ENCODE results near the gene NEUROD1. TPM values are rescaled to one million over a fixed set of nuclear protein-coding genes. Genes with fewer than 3 reads are reported as not detected.

The NEUROD1 gene
- total RNA-seq: 0.60 and 1.3 TPM in 2 replicates
- polyA plus RNA-seq: 0.17 and 0.53 TPM in 2 replicates

DNA sequence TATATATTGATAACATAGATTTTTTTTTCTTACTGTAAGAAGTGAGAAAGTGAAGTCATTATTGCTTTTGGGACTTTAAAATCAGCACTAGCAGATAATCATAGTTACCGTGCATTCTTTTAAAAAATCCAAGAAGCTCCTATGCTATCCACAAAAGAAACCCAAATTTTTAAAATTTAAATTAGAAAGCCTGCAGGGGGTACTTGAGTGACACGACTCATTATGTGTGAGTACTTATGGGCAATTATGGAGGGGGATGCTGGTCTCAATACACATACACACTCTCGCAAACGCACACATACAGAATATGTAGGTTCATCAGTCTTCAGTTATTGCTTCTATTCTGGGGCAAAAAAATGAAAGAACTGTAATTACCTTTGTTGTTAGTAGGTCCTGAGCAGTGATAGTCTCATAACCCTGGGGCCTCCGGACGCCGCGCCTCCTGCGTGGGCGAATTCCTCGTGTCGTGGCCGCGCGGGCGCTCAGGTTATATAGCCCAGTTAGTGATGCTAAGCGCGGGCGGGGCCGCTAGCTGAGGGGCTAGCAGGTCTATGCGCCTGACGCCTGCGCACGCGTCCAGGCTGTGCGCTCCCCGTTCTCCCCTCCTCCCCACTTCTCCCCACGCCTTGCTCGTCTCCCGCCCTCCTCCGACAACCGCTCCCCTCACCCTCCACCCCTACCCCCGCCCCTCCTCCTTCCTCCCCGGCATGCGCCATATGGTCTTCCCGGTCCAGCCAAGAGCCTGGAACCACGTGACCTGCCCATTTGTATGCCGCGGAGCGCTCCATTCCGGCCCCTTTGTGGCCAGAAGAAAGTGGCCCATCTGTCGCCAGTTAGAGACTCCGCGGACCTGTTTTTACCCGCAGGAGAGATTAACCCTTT lies at the start of gene NEUROD1:
TSS of gene NEUROD1 (minus strand) at position 463 of the 882 bp plus-strand sequence. CDS start 1,657 bp downstream, outside the sequence.
- Histone ChIP-seq H3K9me3 (ENCODE audit: low read depth) (no peaks in the 10 kb centered on the region), H3K4me3 (peak within 1 kb of the TSS; percentile 10)
- TF ChIP-seq EZH2phosphoT487 (IDR thresholded peaks at IDR 0.05; ENCODE audit: low read depth, severe bottlenecking, unreplicated experiment): no peak
- no peak for TF ChIP-seq EZH2 (IDR thresholded peaks at IDR 0.05; ENCODE audit: borderline replicate concordance)
- TF ChIP-seq, protein P1, sequence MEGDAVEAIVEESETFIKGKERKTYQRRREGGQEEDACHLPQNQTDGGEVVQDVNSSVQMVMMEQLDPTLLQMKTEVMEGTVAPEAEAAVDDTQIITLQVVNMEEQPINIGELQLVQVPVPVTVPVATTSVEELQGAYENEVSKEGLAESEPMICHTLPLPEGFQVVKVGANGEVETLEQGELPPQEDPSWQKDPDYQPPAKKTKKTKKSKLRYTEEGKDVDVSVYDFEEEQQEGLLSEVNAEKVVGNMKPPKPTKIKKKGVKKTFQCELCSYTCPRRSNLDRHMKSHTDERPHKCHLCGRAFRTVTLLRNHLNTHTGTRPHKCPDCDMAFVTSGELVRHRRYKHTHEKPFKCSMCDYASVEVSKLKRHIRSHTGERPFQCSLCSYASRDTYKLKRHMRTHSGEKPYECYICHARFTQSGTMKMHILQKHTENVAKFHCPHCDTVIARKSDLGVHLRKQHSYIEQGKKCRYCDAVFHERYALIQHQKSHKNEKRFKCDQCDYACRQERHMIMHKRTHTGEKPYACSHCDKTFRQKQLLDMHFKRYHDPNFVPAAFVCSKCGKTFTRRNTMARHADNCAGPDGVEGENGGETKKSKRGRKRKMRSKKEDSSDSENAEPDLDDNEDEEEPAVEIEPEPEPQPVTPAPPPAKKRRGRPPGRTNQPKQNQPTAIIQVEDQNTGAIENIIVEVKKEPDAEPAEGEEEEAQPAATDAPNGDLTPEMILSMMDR (IDR thresholded peaks at IDR 0.05; ENCODE audit: poor library complexity): no peak

DNA sequence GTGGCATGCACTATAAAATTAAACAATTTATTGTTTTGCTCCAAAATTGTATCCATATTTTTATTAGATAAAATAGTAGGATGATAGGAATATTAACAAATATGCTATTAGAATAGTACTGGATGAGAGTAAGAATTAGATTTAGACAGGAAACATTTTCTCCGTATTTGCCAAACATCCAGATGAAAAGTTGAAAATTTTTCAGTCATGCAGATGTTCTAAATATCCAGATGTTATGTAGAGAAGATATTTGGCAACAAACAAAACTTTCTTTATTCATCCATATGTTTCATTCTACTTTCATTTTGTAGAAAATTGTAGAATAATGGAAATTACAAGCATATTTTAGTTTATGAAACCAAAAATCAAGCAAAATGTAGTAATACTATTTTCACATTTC lies 45.2 kb upstream of the NEUROD1 start:
- no peak overlapping the region for H2AFZ ChIP-seq
- H3K9me3 ChIP-seq (ENCODE audit: low read depth): no peaks in the 10 kb centered on the region
- no peak for DNase-seq (ENCODE audit: low spot score)
- TF ChIP-seq EZH2phosphoT487 (IDR thresholded peaks at IDR 0.05; ENCODE audit: low read depth, severe bottlenecking, unreplicated experiment) (no peak), EZH2 (IDR thresholded peaks at IDR 0.05; ENCODE audit: borderline replicate concordance) (no peak)
- TF ChIP-seq, protein P1 (IDR thresholded peaks at IDR 0.05; ENCODE audit: poor library complexity): no peak
- 88% methylated on average over 1 of the region's 1 CpG for WGBS (ENCODE audit: low lambda C conversion rate, missing lambda C conversion rate)
- no peak overlapping the region for H3K4me2 ChIP-seq
- H4K20me1 ChIP-seq (ENCODE audit: insufficient read depth, poor library complexity, severe bottlenecking): no peaks in the 10 kb centered on the region
- H3K79me2 ChIP-seq: no peaks in the 10 kb centered on the region
- no peak overlapping the region for H3K4me3 ChIP-seq
- H3K9me2 ChIP-seq (replicated peaks; ENCODE audit: insufficient read depth): no peaks in the 10 kb centered on the region
- no peak overlapping the region for H3K27ac ChIP-seq
- no peaks in the 10 kb centered on the region for H3K36me3 ChIP-seq (replicated peaks; ENCODE audit: insufficient read depth, low read depth)
- no peaks in the 10 kb centered on the region for H3K4me1 ChIP-seq (ENCODE audit: insufficient read depth)
- no peaks in the 10 kb centered on the region for H3K27me3 ChIP-seq

More for the DNA sequence above, at the start of gene NEUROD1:
- DNase-seq (ENCODE audit: low spot score): peak; percentile 22
- peaks cover 17% of the 10 kb centered on the region for H3K4me1 ChIP-seq (ENCODE audit: insufficient read depth)
- no peaks in the 10 kb centered on the region for H3K79me2 ChIP-seq
- H4K20me1 ChIP-seq (ENCODE audit: insufficient read depth, poor library complexity, severe bottlenecking): no peaks in the 10 kb centered on the region
- H3K27ac ChIP-seq: no peak within 1 kb of the TSS
- H3K9me2 ChIP-seq (replicated peaks; ENCODE audit: insufficient read depth): no peaks in the 10 kb centered on the region
- WGBS (ENCODE audit: low lambda C conversion rate, missing lambda C conversion rate): 1% methylated on average over 31 of the region's 45 CpGs
- H2AFZ ChIP-seq: no peak within 1 kb of the TSS
- no peaks in the 10 kb centered on the region for H3K36me3 ChIP-seq (replicated peaks; ENCODE audit: insufficient read depth, low read depth)
- H3K4me2 ChIP-seq: peak within 1 kb of the TSS; percentile 74
- H3K27me3 ChIP-seq: peaks cover 96% of the 10 kb centered on the region

DNA sequence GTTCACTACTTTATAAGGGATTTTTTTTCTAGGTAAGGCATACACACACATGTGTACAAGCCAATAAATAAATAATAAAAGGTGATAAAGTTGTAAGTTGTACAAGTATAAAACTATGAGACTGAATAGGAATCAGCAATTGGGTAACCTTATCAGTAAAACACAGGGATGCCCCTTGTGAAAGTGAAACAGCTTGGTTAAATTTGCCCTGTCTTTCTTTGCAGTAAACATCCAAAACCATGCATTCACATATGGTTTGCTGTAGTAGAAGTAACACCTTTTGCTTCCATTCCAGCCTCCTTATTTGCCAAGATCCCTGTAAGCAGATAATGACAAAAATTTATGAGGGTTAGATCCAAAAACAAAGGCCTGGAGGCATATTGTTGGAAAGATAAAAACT lies 44.3 kb upstream of the NEUROD1 start:
- Histone ChIP-seq H4K20me1 (ENCODE audit: insufficient read depth, poor library complexity, severe bottlenecking) (no peaks in the 10 kb centered on the region), H3K79me2 (no peaks in the 10 kb centered on the region), H3K27ac (no peak overlapping the region), H3K4me1 (ENCODE audit: insufficient read depth) (no peaks in the 10 kb centered on the region), H3K4me2 (no peak overlapping the region), H3K4me3 (no peak overlapping the region), H3K9me3 (ENCODE audit: low read depth) (no peaks in the 10 kb centered on the region), H3K9me2 (replicated peaks; ENCODE audit: insufficient read depth) (no peaks in the 10 kb centered on the region), H3K36me3 (replicated peaks; ENCODE audit: insufficient read depth, low read depth) (no peaks in the 10 kb centered on the region), H2AFZ (no peak overlapping the region), H3K27me3 (no peaks in the 10 kb centered on the region)
- DNase-seq (ENCODE audit: low spot score): no peak
- TF ChIP-seq, protein P1 (IDR thresholded peaks at IDR 0.05; ENCODE audit: poor library complexity): no peak
- no peak for TF ChIP-seq EZH2phosphoT487 (IDR thresholded peaks at IDR 0.05; ENCODE audit: low read depth, severe bottlenecking, unreplicated experiment)
- TF ChIP-seq EZH2 (IDR thresholded peaks at IDR 0.05; ENCODE audit: borderline replicate concordance): no peak
